ENCODE measurements around the gene PAPOLA. TPM values are rescaled to one million over a fixed set of nuclear protein-coding genes. Genes with fewer than 3 reads are reported as not detected.

PAPOLA gene
- total RNA-seq, 1 donor from 2014 or later, result 64.2 TPM

DNA sequence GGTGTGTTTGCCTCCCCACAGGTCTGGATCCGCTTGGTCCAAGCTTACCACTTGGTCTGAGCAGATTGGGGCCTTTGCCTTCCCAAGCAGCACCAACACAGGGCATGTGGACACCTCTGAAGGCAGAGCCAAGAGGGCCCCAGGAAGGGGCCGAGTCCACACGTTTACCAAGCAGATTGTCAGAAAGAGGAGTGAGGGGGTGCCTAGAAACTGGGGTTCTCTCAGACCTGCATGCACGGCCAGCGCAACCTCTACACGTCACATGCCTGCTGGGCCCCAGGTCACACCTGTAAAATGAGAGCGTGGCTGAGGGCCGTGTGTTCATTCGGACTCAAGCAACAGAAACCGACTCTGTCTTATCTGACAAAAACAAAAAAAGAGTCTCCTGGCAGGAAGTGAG is 96.9 kb downstream of the PAPOLA start:
- H3K27me3 ChIP-seq, result no peaks in the 10 kb centered on the region
- no peaks in the 10 kb centered on the region for H3K36me3 ChIP-seq
- H3K9me3 ChIP-seq, result no peaks in the 10 kb centered on the region
- no peak overlapping the region for H3K4me3 ChIP-seq
- TF ChIP-seq, protein P1, sequence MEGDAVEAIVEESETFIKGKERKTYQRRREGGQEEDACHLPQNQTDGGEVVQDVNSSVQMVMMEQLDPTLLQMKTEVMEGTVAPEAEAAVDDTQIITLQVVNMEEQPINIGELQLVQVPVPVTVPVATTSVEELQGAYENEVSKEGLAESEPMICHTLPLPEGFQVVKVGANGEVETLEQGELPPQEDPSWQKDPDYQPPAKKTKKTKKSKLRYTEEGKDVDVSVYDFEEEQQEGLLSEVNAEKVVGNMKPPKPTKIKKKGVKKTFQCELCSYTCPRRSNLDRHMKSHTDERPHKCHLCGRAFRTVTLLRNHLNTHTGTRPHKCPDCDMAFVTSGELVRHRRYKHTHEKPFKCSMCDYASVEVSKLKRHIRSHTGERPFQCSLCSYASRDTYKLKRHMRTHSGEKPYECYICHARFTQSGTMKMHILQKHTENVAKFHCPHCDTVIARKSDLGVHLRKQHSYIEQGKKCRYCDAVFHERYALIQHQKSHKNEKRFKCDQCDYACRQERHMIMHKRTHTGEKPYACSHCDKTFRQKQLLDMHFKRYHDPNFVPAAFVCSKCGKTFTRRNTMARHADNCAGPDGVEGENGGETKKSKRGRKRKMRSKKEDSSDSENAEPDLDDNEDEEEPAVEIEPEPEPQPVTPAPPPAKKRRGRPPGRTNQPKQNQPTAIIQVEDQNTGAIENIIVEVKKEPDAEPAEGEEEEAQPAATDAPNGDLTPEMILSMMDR (IDR thresholded peaks at IDR 0.05), result no peak
- no peak overlapping the region for H3K27ac ChIP-seq
- DNase-seq (ENCODE audit: low spot score in 2 of 2), result no peak
- intact Hi-C loops (cut with DNase I), result no loop called here
- H3K4me1 ChIP-seq, result no peaks in the 10 kb centered on the region

DNA sequence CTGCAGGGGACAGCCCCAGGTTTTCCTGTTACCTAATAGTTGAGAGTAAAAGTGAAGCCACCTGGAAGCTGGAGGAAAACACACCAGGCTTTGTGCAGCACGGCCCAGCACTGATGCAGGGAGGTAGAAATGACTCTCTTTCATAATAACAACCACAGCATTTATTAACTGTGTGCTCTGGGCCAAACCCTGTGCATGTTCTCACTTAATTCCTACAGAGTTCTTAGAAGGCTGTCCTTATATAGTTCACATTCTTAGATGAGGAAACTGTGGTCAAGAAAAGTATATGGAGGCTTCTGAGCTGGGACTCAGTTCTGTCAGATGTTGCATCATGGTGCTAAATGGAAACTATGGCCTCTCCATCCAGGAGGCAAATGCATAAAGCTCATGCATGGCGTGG is 100.0 kb downstream of the PAPOLA start:
- no peaks in the 10 kb centered on the region for H3K9me3 ChIP-seq
- H3K27ac ChIP-seq, result no peak overlapping the region
- no peaks in the 10 kb centered on the region for H3K36me3 ChIP-seq
- intact Hi-C loops (cut with DNase I), result no loop called here
- TF ChIP-seq, protein P1 (IDR thresholded peaks at IDR 0.05), result no peak
- H3K4me3 ChIP-seq, result no peak overlapping the region
- H3K4me1 ChIP-seq, result no peaks in the 10 kb centered on the region
- no peaks in the 10 kb centered on the region for H3K27me3 ChIP-seq
- no peak for DNase-seq (ENCODE audit: low spot score in 2 of 2)

DNA sequence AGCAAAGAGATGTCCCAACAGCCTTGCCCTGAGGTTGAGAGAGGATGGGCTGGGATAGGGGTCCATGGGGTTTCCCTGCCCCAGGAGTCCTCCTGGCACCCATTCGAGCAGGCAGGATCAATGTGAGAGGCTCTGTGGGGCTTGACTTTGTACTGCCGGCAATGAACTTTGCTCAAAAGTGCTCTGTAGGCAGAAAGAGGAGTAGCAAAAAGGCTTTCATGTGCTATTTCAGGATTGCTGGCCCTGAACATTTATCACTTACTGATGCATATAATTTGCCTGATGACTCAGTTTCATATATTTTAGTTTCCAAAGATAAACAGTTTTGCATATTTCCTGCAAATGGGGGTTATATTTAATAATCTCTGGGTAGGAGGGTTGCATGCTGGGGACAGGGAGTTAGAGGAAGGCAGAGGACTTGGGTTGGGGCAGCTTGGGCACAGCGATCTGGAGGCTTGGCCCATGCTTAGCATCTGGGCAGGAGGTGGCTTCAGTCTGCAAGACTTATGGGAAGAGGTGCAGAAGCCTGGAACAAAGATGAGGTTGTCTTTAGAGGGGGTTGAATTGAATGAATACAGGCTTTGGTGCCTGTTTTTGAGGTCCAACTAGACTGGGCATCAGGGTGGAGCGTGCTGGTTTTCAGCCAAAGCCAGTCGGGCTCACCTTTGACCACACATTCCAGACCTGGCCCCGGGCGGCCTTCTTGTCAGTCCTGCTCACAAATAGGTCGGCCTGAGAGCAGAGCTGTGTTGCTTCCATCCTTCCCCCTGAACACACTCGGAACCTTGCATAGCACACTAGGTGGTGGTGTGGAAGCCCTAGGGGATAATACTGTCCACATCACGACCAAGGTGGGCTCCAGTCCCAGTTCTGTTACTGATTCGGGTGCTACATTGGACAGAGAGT is 101.4 kb downstream of the PAPOLA start:
- no peaks in the 10 kb centered on the region for H3K27me3 ChIP-seq
- H3K4me3 ChIP-seq, result no peak overlapping the region
- H3K36me3 ChIP-seq, result no peaks in the 10 kb centered on the region
- no peaks in the 10 kb centered on the region for H3K9me3 ChIP-seq
- DNase-seq (ENCODE audit: low spot score in 2 of 2), result no peak
- no peak overlapping the region for H3K27ac ChIP-seq
- intact Hi-C loops (cut with DNase I), result no loop called here
- TF ChIP-seq, protein P1 (IDR thresholded peaks at IDR 0.05), result no peak
- no peaks in the 10 kb centered on the region for H3K4me1 ChIP-seq

DNA sequence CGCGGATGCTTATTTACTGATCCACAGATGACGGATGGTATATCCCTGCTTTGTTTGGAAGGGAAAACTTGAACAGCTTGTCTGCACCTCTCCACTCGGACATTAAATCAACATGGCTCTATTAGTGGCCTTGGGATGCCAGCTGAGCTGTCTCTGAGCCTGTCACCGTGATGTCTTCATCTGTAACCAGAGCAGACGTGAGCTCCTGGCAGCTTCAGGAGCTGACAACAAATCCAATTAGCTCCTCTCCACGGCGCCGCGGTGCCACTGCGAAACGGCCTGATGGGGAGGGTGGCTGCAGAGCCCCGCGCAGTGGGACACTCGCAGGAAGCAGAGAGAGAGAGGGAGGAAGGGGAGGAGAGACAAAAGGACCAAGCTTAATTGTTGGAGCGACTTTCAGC is 112.3 kb downstream of the PAPOLA start:
- TF ChIP-seq, protein P1 (IDR thresholded peaks at IDR 0.05), result no peak
- DNase-seq (ENCODE audit: low spot score in 2 of 2), result no peak
- intact Hi-C loops (cut with DNase I), result no loop called here

DNA sequence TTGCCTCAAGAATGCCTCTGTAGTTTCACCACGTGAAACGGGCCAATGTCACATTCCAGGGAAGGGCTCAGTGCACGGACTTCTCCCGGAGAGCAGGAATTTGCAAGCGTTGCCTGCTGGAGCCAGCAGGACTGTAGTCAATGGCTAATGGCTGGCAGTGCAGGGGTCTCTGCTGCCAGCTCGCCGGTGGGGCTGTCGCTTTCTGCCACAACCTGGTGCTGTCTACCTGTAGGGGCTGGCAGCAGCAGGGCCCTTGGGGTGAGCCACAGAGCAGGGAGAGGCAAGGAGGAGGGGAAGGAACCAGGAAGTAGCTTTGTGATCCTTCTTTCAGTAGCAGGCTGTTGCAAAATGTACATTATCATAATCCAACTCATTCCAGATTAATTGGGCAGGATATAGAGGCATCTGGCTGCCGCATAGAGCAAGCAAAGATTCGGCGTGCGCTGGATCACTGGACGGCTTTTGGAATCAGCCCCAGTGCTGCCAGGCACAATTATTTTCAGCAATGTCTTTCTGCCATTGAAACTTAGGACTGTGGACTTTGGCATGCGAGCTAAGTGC is 114.1 kb downstream of the PAPOLA start:
- intact Hi-C loops (cut with DNase I), result no loop called here
- TF ChIP-seq, protein P1 (IDR thresholded peaks at IDR 0.05), result no peak
- no peak overlapping the region for H3K27ac ChIP-seq
- H3K4me1 ChIP-seq, result no peaks in the 10 kb centered on the region
- no peaks in the 10 kb centered on the region for H3K27me3 ChIP-seq
- no peak overlapping the region for H3K4me3 ChIP-seq
- no peak for DNase-seq (ENCODE audit: low spot score in 2 of 2)
- H3K36me3 ChIP-seq, result no peaks in the 10 kb centered on the region
- no peaks in the 10 kb centered on the region for H3K9me3 ChIP-seq

More for the DNA sequence above, 112.3 kb downstream of the PAPOLA start:
- no peaks in the 10 kb centered on the region for H3K9me3 ChIP-seq
- H3K27ac ChIP-seq, result no peak overlapping the region
- H3K4me1 ChIP-seq, result no peaks in the 10 kb centered on the region
- H3K27me3 ChIP-seq, result no peaks in the 10 kb centered on the region
- H3K4me3 ChIP-seq, result no peak overlapping the region
- no peaks in the 10 kb centered on the region for H3K36me3 ChIP-seq

Other genes starting within 250 kb of the PAPOLA start
- gene BDKRB1, start 246.2 kb upstream of the PAPOLA start, total RNA-seq, result not detected
- 15.8 TPM for gene ATG2B, start 139.0 kb upstream of the PAPOLA start, total RNA-seq
- gene GSKIP, start 138.9 kb upstream of the PAPOLA start, total RNA-seq, result 17.5 TPM
- not detected for gene AK7, start 110.3 kb upstream of the PAPOLA start, total RNA-seq